H1 (cell line): ENCODE measurements around the gene IER3IP1. TPM values are rescaled to one million over a fixed set of nuclear protein-coding genes. Genes with fewer than 3 reads are reported as not detected.

Experiments used
- CTCF ChIA-PET: fragments of 300-600 bp; sonication (Branson Sonifier 250); formaldehyde crosslinking; loops from one replicate; lab custom pipeline; 2021; ENCODE audit not compliant: partially characterized antibody; lab: Charles Lee
- POLR2A ChIA-PET: fragments of 300-600 bp; sonication (Branson Sonifier 250); formaldehyde crosslinking; loops from one replicate; lab custom pipeline; 2021; ENCODE audit warnings: inconsistent platforms; ENCODE audit not compliant: partially characterized antibody; lab: Charles Lee
- DNase-seq, 2 experiments: peaks; one replicate each; pipeline versions ENCODE4 v3.0.0 to v3.0.0-alpha.2; 2010 to 2022; ENCODE audit warnings: low spot score in 2 of 2, low read depth in 1 of 2, mixed read lengths in 1 of 2
- FAIRE-seq: peaks from 2 replicates; lab custom pipeline; 2011; peaks lifted over from hg19 to GRCh38; lab: Jason Lieb, UNC
- H2AFZ ChIP-seq: 2 replicates; pipeline ENCODE4 v1.8.1; 2012; ENCODE audit warnings: low read length, inconsistent platforms
- H2AK5ac ChIP-seq: 2 replicates; pipeline ENCODE4 v1.6.1; 2013; ENCODE audit warnings: low read depth, low read length
- H2BK120ac ChIP-seq: replicated peaks from 2 replicates; pipeline ENCODE3; 2013; ENCODE audit warnings: low read depth, low read length, inconsistent platforms
- H2BK12ac ChIP-seq: 2 replicates; pipeline ENCODE4 v1.6.1; 2013; ENCODE audit warnings: low read depth, low read length
- H2BK15ac ChIP-seq: 2 replicates; pipeline ENCODE4 v1.6.1; 2013; ENCODE audit warnings: low read length
- H2BK20ac ChIP-seq: 2 replicates; pipeline ENCODE4 v1.6.1; 2013; ENCODE audit warnings: low read length
- H2BK5ac ChIP-seq: 2 replicates; pipeline ENCODE4 v1.6.1; 2013; ENCODE audit warnings: low read depth, low read length
- H3K14ac ChIP-seq: 2 replicates; pipeline ENCODE4 v1.6.1; 2013; ENCODE audit warnings: inconsistent platforms; ENCODE audit not compliant: insufficient read length
- H3K18ac ChIP-seq: 2 replicates; pipeline ENCODE4 v1.6.1; 2013; ENCODE audit warnings: low read length; ENCODE audit errors: extremely low read depth
- H3K23ac ChIP-seq: 2 replicates; pipeline ENCODE4 v1.6.1; 2013; ENCODE audit warnings: inconsistent platforms; ENCODE audit not compliant: insufficient read length
- H3K23me2 ChIP-seq: 2 replicates; pipeline ENCODE4 v1.6.1; 2013; ENCODE audit warnings: low read depth, low read length
- H3K27ac ChIP-seq: 2 replicates; pipeline ENCODE4 v1.6.1; 2011; ENCODE audit warnings: low read depth, low read length, inconsistent platforms
- H3K27me3 ChIP-seq, 4 experiments: replicated peaks in 1 of 4; 1 replicate in 1 of 4; 2 replicates in 3 of 4; pipeline versions ENCODE4 v1.6.1 to v1.8.1; 2011 to 2013; ENCODE audit warnings: low read length in 3 of 4, mild to moderate bottlenecking in 3 of 4, inconsistent platforms in 2 of 4, mixed read lengths in 2 of 4, moderate library complexity in 1 of 4; ENCODE audit not compliant: control insufficient read depth in 3 of 4, insufficient read depth in 3 of 4; ENCODE audit errors: extremely low read depth in 1 of 4
- H3K36me3 ChIP-seq, 4 experiments: 2 replicates each; pipeline versions ENCODE4 v1.6.1 to v1.8.1; 2011 to 2013; ENCODE audit warnings: mild to moderate bottlenecking in 4 of 4, low read length in 3 of 4, moderate library complexity in 2 of 4, control low read depth in 1 of 4, inconsistent platforms in 1 of 4; ENCODE audit not compliant: insufficient read depth in 4 of 4, control insufficient read depth in 2 of 4
- H3K4ac ChIP-seq: replicated peaks from 2 replicates; pipeline ENCODE3; 2013; ENCODE audit warnings: low read length, low read depth, mixed read lengths, inconsistent platforms; ENCODE audit not compliant: insufficient read length
- H3K4me1 ChIP-seq, 4 experiments: replicated peaks in 1 of 4; 1 replicate in 1 of 4; 2 replicates in 3 of 4; pipeline versions ENCODE4 v1.6.1 to v1.8.1; 2011 to 2013; ENCODE audit warnings: low read length in 3 of 4, inconsistent platforms in 2 of 4, mixed read lengths in 1 of 4; ENCODE audit not compliant: insufficient read depth in 4 of 4, control insufficient read depth in 3 of 4
- H3K4me2 ChIP-seq, 2 experiments: 2 replicates each; pipeline versions ENCODE4 v1.6.1 to v1.8.1; 2011 to 2013; ENCODE audit warnings: low read depth in 2 of 2, low read length in 2 of 2, control low read depth in 1 of 2, inconsistent platforms in 1 of 2, mild to moderate bottlenecking in 1 of 2; ENCODE audit not compliant: insufficient read depth in 1 of 2
- H3K4me3 ChIP-seq, 4 experiments: fragments of 200-600, 300-600 bp in 1 of 4; sonication (generic), shearing (Covaris generic), sonication (Bioruptor Twin) in 1 of 4; 2 replicates each; pipeline versions ENCODE4 v1.5.1 to v1.8.1; 2011 to 2016; ENCODE audit warnings: low read length in 4 of 4, low read depth in 3 of 4, control low read depth in 2 of 4, inconsistent platforms in 2 of 4, mild to moderate bottlenecking in 2 of 4, mixed read lengths in 1 of 4, moderate library complexity in 1 of 4; ENCODE audit not compliant: insufficient read depth in 2 of 4; ENCODE audit errors: extremely low read depth in 1 of 4
- H3K56ac ChIP-seq: replicated peaks from 2 replicates; pipeline ENCODE3; 2013; ENCODE audit warnings: low read depth, mild to moderate bottlenecking, mixed read lengths, low read length, inconsistent platforms; ENCODE audit not compliant: insufficient read length
- H3K79me1 ChIP-seq: 2 replicates; pipeline ENCODE4 v1.6.1; 2013; ENCODE audit warnings: low read depth, low read length, control low read depth
- H3K79me2 ChIP-seq, 2 experiments: 2 replicates each; pipeline versions ENCODE4 v1.6.1 to v1.8.1; 2012 to 2013; ENCODE audit warnings: low read length in 2 of 2, mild to moderate bottlenecking in 2 of 2, inconsistent platforms in 1 of 2; ENCODE audit not compliant: insufficient read depth in 2 of 2, control insufficient read depth in 1 of 2
- H3K9ac ChIP-seq, 4 experiments: replicated peaks in 1 of 4; 1 replicate in 1 of 4; 2 replicates in 3 of 4; pipeline versions ENCODE4 v1.6.1 to v1.8.1; 2011 to 2013; ENCODE audit warnings: low read depth in 3 of 4, low read length in 3 of 4, control low read depth in 2 of 4, mild to moderate bottlenecking in 2 of 4, moderate library complexity in 2 of 4, inconsistent platforms in 1 of 4; ENCODE audit errors: extremely low read depth in 1 of 4
- H3K9me3 ChIP-seq, 2 experiments: 2 replicates each; pipeline versions ENCODE4 v1.6.1 to v1.8.1; 2012 to 2013; ENCODE audit warnings: mild to moderate bottlenecking in 2 of 2, moderate library complexity in 2 of 2, control low read depth in 1 of 2, inconsistent platforms in 1 of 2, low read depth in 1 of 2, low read length in 1 of 2, mixed read lengths in 1 of 2; ENCODE audit not compliant: insufficient read depth in 2 of 2
- H4K20me1 ChIP-seq, 2 experiments: replicated peaks in 1 of 2; 2 replicates each; pipeline versions ENCODE3 to v1.8.1; 2011 to 2013; ENCODE audit warnings: inconsistent platforms in 2 of 2, low read length in 2 of 2, mild to moderate bottlenecking in 1 of 2; ENCODE audit not compliant: insufficient read depth in 2 of 2, control insufficient read depth in 1 of 2
- H4K5ac ChIP-seq: 2 replicates; pipeline ENCODE4 v1.6.1; 2013; ENCODE audit warnings: low read length, low read depth, mixed read lengths, inconsistent platforms; ENCODE audit not compliant: insufficient read length
- H4K8ac ChIP-seq: 2 replicates; pipeline ENCODE4 v1.8.0; 2013; ENCODE audit warnings: mild to moderate bottlenecking, moderate library complexity, low read length, inconsistent platforms; ENCODE audit not compliant: insufficient read depth; ENCODE audit errors: extremely low read depth
- H4K91ac ChIP-seq: replicated peaks from 2 replicates; pipeline ENCODE3; 2013; ENCODE audit warnings: low read length, mixed read lengths, inconsistent platforms; ENCODE audit not compliant: insufficient read length
- SRF ChIP-seq: IDR thresholded peaks from 2 replicates; pipeline ENCODE4 v1.6.1; 2011; ENCODE audit warnings: mild to moderate bottlenecking, low read depth, low read length, moderate library complexity
- TEAD4 ChIP-seq: IDR thresholded peaks from 2 replicates; pipeline ENCODE4 v1.6.1; 2012; ENCODE audit warnings: low read depth, low read length, inconsistent platforms, mixed read lengths
- WGBS, 2 experiments: shearing (Covaris generic) in 1 of 2; methylation state at CpG; one replicate each; pipeline versions ENCODE4 v1.1.6 to v1.1.7; 2013 to 2015; ENCODE audit warnings: low lambda C conversion rate in 2 of 2, mixed read lengths in 2 of 2, inconsistent platforms in 1 of 2, low coverage in 1 of 2, missing lambda C conversion rate in 1 of 2; ENCODE audit not compliant: insufficient replicate concordance in 2 of 2, insufficient coverage in 1 of 2, insufficient read length in 1 of 2; ENCODE audit errors: extremely low coverage in 1 of 2, missing lambda C conversion rate in 1 of 2; 5-methylcytosine and 5-hydroxymethylcytosine counted together
- polyA plus RNA-seq, 7 experiments: library from polyadenylated mRNA; depleted of rRNA in 3 of 7; stranded (reverse) in 5 of 7; unstranded in 2 of 7; fragments of >200 nt in 5 of 7; fragments of 200-250 nt in 2 of 7; gene quantifications; 1 replicate in 5 of 7; 2 replicates in 1 of 7; 4 replicates in 1 of 7; pipeline versions ENCODE4 v1.2.1 to v1.2.3, GENCODE V29; 2011 to 2013; ENCODE audit warnings: missing spikeins in 2 of 7, mixed read lengths in 2 of 7
- total RNA-seq: library from RNA; stranded (reverse); fragmentation: NEBNext Ultra II Directional; extraction: Animal tissue kit (Norgen Biotek cat#: 25700); gene quantifications from 2 replicates; pipeline ENCODE4 v1.2.1, GENCODE V29; 2021

Gene IER3IP1
- total and polyA plus RNA-seq, 2 of the 8 experiments (the other 6 are each of a cell fraction or from before 2014, with no cell fraction given) = 6.0 to 8.5 TPM

DNA sequence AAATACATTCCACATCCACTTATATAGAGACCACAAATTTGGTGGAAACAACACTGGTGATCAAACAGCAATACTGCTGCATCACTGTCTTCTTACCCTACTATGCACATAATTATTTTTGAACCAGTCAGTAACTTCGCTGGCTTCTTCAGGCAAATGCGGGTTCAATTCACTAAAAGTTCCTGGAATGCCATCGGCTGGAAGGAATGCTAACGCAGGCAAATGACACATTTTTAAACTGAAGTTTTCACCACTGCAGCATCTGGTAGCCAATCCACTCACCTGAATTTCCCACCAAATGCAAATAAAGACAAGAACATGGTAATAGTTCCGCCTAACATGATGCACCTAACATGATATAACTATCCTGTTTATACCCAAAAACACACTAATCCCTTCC is 15.9 kb downstream of the IER3IP1 start:
- no peak overlapping the region for H3K27ac ChIP-seq
- H3K14ac ChIP-seq = no peak overlapping the region
- H3K36me3 ChIP-seq = peaks cover 0 to 8% (median 0%) of the 10 kb centered on the region in 4 experiments; a peak in 1 of 8 replicates
- H3K4ac ChIP-seq = no peak overlapping the region
- POLR2A ChIA-PET = interaction anchor here (0.6 to 0.7 kb wide), 2 partner anchors 11 to 24 kb away, joined by 3 to 5 read pairs; no protein-coding TSS in a partner anchor
- peaks cover 0 to 58% of the 10 kb centered on the region in 2 experiments; a peak in 3 of 4 replicates for H3K79me2 ChIP-seq
- no peak overlapping the region for H2BK12ac ChIP-seq
- no peak overlapping the region for H3K9ac ChIP-seq
- H3K4me1 ChIP-seq = no peaks in the 10 kb centered on the region
- no peak overlapping the region for H3K4me2 ChIP-seq
- TF ChIP-seq SRF (no peak), TEAD4 (peak; percentile 44; the same call in 1 of the 2 replicates)
- TF ChIP-seq, all 59 proteins: peak for 1
- no peak overlapping the region for H2BK120ac ChIP-seq
- H3K23me2 ChIP-seq = no peaks in the 10 kb centered on the region
- no peak overlapping the region for H3K23ac ChIP-seq
- no peak overlapping the region for H4K5ac ChIP-seq
- no peak overlapping the region for H3K56ac ChIP-seq
- H3K27me3 ChIP-seq = no peaks in the 10 kb centered on the region
- no peak overlapping the region for H2AFZ ChIP-seq
- CTCF ChIA-PET = no interaction called here
- H3K79me1 ChIP-seq = no peaks in the 10 kb centered on the region
- H4K91ac ChIP-seq = no peak overlapping the region
- no peak overlapping the region for H4K8ac ChIP-seq
- no peak for FAIRE-seq
- peak in 1 of 2 experiments; percentile 29 for DNase-seq
- no peak overlapping the region for H2AK5ac ChIP-seq
- no peak overlapping the region for H2BK20ac ChIP-seq
- H3K4me3 ChIP-seq = no peak overlapping the region
- peaks cover 0 to 5% of the 10 kb centered on the region in 2 experiments for H4K20me1 ChIP-seq
- no peak overlapping the region for H3K18ac ChIP-seq
- H2BK15ac ChIP-seq = no peak overlapping the region
- H3K9me3 ChIP-seq = no peaks in the 10 kb centered on the region
- no peak overlapping the region for H2BK5ac ChIP-seq
- WGBS, 2 experiments = 88% methylated on average over 5 of the region's 5 CpGs; no CpG with 5 or more reads in 1 of the 2 experiments
